ENCODE data around the gene ULK1. TPM values are rescaled to one million over a fixed set of nuclear protein-coding genes. Genes with fewer than 3 reads are reported as not detected.

Gene ULK1
- total RNA-seq, 1 donor from 2014 or later = 56.1 TPM

- Mint-ChIP-seq H3K9me3 (ENCODE audit: low read depth) (no peaks in the 10 kb centered on the region), H3K36me3 (ENCODE audit: low read depth) (no peaks in the 10 kb centered on the region), H3K27me3 (ENCODE audit: low read depth) (no peaks in the 10 kb centered on the region), H3K4me3 (ENCODE audit: unreplicated experiment) (no peak overlapping the region), H3K4me1 (ENCODE audit: low read depth) (no peaks in the 10 kb centered on the region), H3K27ac (ENCODE audit: unreplicated experiment) (no peak overlapping the region)
- TF ChIP-seq, protein P1, sequence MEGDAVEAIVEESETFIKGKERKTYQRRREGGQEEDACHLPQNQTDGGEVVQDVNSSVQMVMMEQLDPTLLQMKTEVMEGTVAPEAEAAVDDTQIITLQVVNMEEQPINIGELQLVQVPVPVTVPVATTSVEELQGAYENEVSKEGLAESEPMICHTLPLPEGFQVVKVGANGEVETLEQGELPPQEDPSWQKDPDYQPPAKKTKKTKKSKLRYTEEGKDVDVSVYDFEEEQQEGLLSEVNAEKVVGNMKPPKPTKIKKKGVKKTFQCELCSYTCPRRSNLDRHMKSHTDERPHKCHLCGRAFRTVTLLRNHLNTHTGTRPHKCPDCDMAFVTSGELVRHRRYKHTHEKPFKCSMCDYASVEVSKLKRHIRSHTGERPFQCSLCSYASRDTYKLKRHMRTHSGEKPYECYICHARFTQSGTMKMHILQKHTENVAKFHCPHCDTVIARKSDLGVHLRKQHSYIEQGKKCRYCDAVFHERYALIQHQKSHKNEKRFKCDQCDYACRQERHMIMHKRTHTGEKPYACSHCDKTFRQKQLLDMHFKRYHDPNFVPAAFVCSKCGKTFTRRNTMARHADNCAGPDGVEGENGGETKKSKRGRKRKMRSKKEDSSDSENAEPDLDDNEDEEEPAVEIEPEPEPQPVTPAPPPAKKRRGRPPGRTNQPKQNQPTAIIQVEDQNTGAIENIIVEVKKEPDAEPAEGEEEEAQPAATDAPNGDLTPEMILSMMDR (IDR thresholded peaks at IDR 0.05) = no peak
- DNase-seq (ENCODE audit: low spot score) = peak; percentile 82
Measured at GRCh38 chr12:131849700-131850553, 44.5 kb upstream of the ULK1 start.

GRCh38 chr12:131850856-131851559, 43.4 kb upstream of the ULK1 start:
- Mint-ChIP-seq H3K27ac (ENCODE audit: unreplicated experiment) (no peak overlapping the region), H3K9me3 (ENCODE audit: low read depth) (no peaks in the 10 kb centered on the region), H3K27me3 (ENCODE audit: low read depth) (no peaks in the 10 kb centered on the region), H3K36me3 (ENCODE audit: low read depth) (no peaks in the 10 kb centered on the region), H3K4me3 (ENCODE audit: unreplicated experiment) (no peak overlapping the region), H3K4me1 (ENCODE audit: low read depth) (no peaks in the 10 kb centered on the region)
- TF ChIP-seq, protein P1 (IDR thresholded peaks at IDR 0.05) = peak; percentile 91
- peak; percentile 95 for DNase-seq (ENCODE audit: low spot score)

GRCh38 chr12:131851741-131852550, 42.5 kb upstream of the ULK1 start:
- no peaks in the 10 kb centered on the region for H3K36me3 Mint-ChIP-seq (ENCODE audit: low read depth)
- TF ChIP-seq, protein P1 (IDR thresholded peaks at IDR 0.05) = no peak
- H3K4me3 Mint-ChIP-seq (ENCODE audit: unreplicated experiment) = no peak overlapping the region
- H3K27ac Mint-ChIP-seq (ENCODE audit: unreplicated experiment) = no peak overlapping the region
- H3K27me3 Mint-ChIP-seq (ENCODE audit: low read depth) = no peaks in the 10 kb centered on the region
- no peaks in the 10 kb centered on the region for H3K9me3 Mint-ChIP-seq (ENCODE audit: low read depth)
- DNase-seq (ENCODE audit: low spot score) = peak; percentile 92
- H3K4me1 Mint-ChIP-seq (ENCODE audit: low read depth) = no peaks in the 10 kb centered on the region

- no peak overlapping the region for H3K27ac Mint-ChIP-seq (ENCODE audit: unreplicated experiment)
- no peak overlapping the region for H3K4me3 Mint-ChIP-seq (ENCODE audit: unreplicated experiment)
- no peaks in the 10 kb centered on the region for H3K4me1 Mint-ChIP-seq (ENCODE audit: low read depth)
- TF ChIP-seq, protein P1 (IDR thresholded peaks at IDR 0.05) = no peak
- no peaks in the 10 kb centered on the region for H3K9me3 Mint-ChIP-seq (ENCODE audit: low read depth)
- H3K36me3 Mint-ChIP-seq (ENCODE audit: low read depth) = no peaks in the 10 kb centered on the region
- peak; percentile 81 for DNase-seq (ENCODE audit: low spot score)
- H3K27me3 Mint-ChIP-seq (ENCODE audit: low read depth) = no peaks in the 10 kb centered on the region
Measured at GRCh38 chr12:131852551-131853299, 41.7 kb upstream of the ULK1 start.
